K562 (cell line): ENCODE results near the gene ANAPC5. TPM values are rescaled to one million over a fixed set of nuclear protein-coding genes. Genes with fewer than 3 reads are reported as not detected.

Source experiments
- ATAC-seq: fragments of 200-7000 bp; cut with Tn5 transposase; 3 replicates; pipeline ENCODE4 v1.9.1; 2020; ENCODE audit warnings: moderate library complexity
- BruUV-seq: library from RNA; stranded (reverse); fragments of 400-500 nt; replicated peaks from 2 replicates; lab custom pipeline; 2021; lab: Mats Ljungman, UMichigan
- CTCF ChIA-PET: fragments of 300-600 bp; formaldehyde crosslinking; extraction: SDS; loops from one replicate; lab custom pipeline; 2021; ENCODE audit warnings: low intra/inter-chr PET ratio; lab: Yijun Ruan, JAX
- POLR2A ChIA-PET: fragments of 300-600, 350-650 bp; sonication (Branson Sonifier 250); formaldehyde crosslinking; extraction: SDS; loops from one replicate; lab custom pipeline; 2021; ENCODE audit warnings: antibody characterized with exemption, inconsistent platforms; lab: Yijun Ruan, JAX
- DNase-seq, 4 experiments: peaks; one replicate each; pipeline versions ENCODE4 v3.0.0 to v3.0.0-alpha.2; 2011 to 2018; ENCODE audit warnings: low spot score in 3 of 4, mixed read lengths in 3 of 4; ENCODE audit errors: extremely low read depth in 1 of 4
- FAIRE-seq: peaks from 2 replicates; lab custom pipeline; 2011; peaks lifted over from hg19 to GRCh38; lab: Jason Lieb, UNC
- H2AFZ ChIP-seq: 2 replicates; pipeline ENCODE4 v1.6.0; 2011; ENCODE audit warnings: low read depth, low read length, control low read depth, inconsistent platforms
- H3K27ac ChIP-seq: fragments of 200-600 bp; 3 replicates; pipeline ENCODE4 v1.8.0; 2011; ENCODE audit warnings: low read depth, mild to moderate bottlenecking, control low read depth, inconsistent platforms, low read length, moderate library complexity, mixed read lengths; ENCODE audit errors: extremely low read depth
- H3K27me3 ChIP-seq, 2 experiments: fragments of 300-600 bp in 1 of 2; 2 replicates in 1 of 2; 3 replicates in 1 of 2; pipeline versions ENCODE4 v1.6.0 to v1.8.0; 2011; ENCODE audit warnings: inconsistent platforms in 2 of 2, low read length in 2 of 2, mild to moderate bottlenecking in 1 of 2, mixed read lengths in 1 of 2, moderate library complexity in 1 of 2; ENCODE audit not compliant: control insufficient read depth in 2 of 2, insufficient read depth in 2 of 2
- H3K36me3 ChIP-seq: fragments of 300-600 bp; 3 replicates; pipeline ENCODE4 v1.8.0; 2011; ENCODE audit warnings: mild to moderate bottlenecking, low read length, inconsistent platforms; ENCODE audit not compliant: control insufficient read depth, insufficient read depth
- H3K4me1 ChIP-seq, 2 experiments: fragments of 200-600 bp in 1 of 2; replicated peaks in 1 of 2; 2 replicates in 1 of 2; 3 replicates in 1 of 2; pipeline versions ENCODE4 v1.5.1 to v1.8.0; 2011; ENCODE audit warnings: inconsistent platforms in 2 of 2, low read length in 2 of 2, mild to moderate bottlenecking in 1 of 2, mixed read lengths in 1 of 2, moderate library complexity in 1 of 2; ENCODE audit not compliant: control insufficient read depth in 2 of 2, insufficient read depth in 2 of 2
- H3K4me2 ChIP-seq: 2 replicates; pipeline ENCODE4 v1.6.1; 2011; ENCODE audit warnings: low read length, control low read depth, inconsistent platforms, mixed read lengths; ENCODE audit not compliant: insufficient read depth
- H3K4me3 ChIP-seq: fragments of 200-600 bp; sonication (generic), shearing (Covaris generic); 2 replicates; pipeline ENCODE4 v1.5.1; 2016; ENCODE audit warnings: control low read depth, inconsistent platforms
- H3K79me2 ChIP-seq: fragments of 200-600 bp; 3 replicates; pipeline ENCODE4 v1.8.0; 2011; ENCODE audit warnings: low read length, inconsistent platforms; ENCODE audit not compliant: control insufficient read depth, insufficient read depth
- H3K9ac ChIP-seq, 2 experiments: 2 replicates each; pipeline versions ENCODE4 v1.6.0 to v1.6.1; 2011; ENCODE audit warnings: low read depth in 2 of 2, low read length in 2 of 2, control low read depth in 1 of 2, inconsistent platforms in 1 of 2, mild to moderate bottlenecking in 1 of 2, mixed read lengths in 1 of 2; ENCODE audit not compliant: insufficient read depth in 1 of 2
- H3K9me1 ChIP-seq: one replicate; pipeline ENCODE4 v1.6.0; 2011; ENCODE audit warnings: inconsistent platforms, mild to moderate bottlenecking, low read length, moderate library complexity; ENCODE audit not compliant: control insufficient read depth, insufficient read depth
- H3K9me3 ChIP-seq: replicated peaks from 2 replicates; pipeline ENCODE4 v1.5.1; 2011; ENCODE audit warnings: low read depth, low read length, inconsistent platforms; ENCODE audit not compliant: control insufficient read depth, insufficient read depth
- H4K20me1 ChIP-seq: replicated peaks from 2 replicates; pipeline ENCODE4 v1.6.1; 2011; ENCODE audit warnings: low read length, inconsistent platforms, mixed read lengths; ENCODE audit not compliant: control insufficient read depth, insufficient read depth
- EWSR1 ChIP-seq: fragments of 450-650 bp; IDR thresholded peaks from 2 replicates; pipeline ENCODE4 v1.6.1; 2018; ENCODE audit warnings: borderline replicate concordance, mild to moderate bottlenecking, low read depth, moderate library complexity; ENCODE audit not compliant: partially characterized antibody
- FIP1L1 ChIP-seq: fragments of 200-400 bp; formaldehyde crosslinking; IDR thresholded peaks from 2 replicates; pipeline ENCODE4 v1.6.1; 2018; ENCODE audit warnings: mild to moderate bottlenecking, low read depth, low read length; ENCODE audit not compliant: poor library complexity, severe bottlenecking
- HMG20A ChIP-seq: fragments of 450-650 bp; formaldehyde crosslinking; conservative IDR thresholded peaks from 2 replicates; pipeline ENCODE4 v1.4.0; 2020; ENCODE audit warnings: mild to moderate bottlenecking, mixed read lengths
- KAT7 ChIP-seq: sonication (generic); formaldehyde crosslinking; IDR thresholded peaks from 2 replicates; pipeline ENCODE4 v1.8.0; 2022; ENCODE audit warnings: missing genetic modification reagents, mild to moderate bottlenecking, borderline replicate concordance
- NCOR1 ChIP-seq: fragments of 450-650 bp; IDR thresholded peaks from 2 replicates; pipeline ENCODE4 v1.6.1; 2016; ENCODE audit warnings: mild to moderate bottlenecking, moderate library complexity
- NFIC ChIP-seq: fragments of 450-650 bp; IDR thresholded peaks from 2 replicates; pipeline ENCODE4 v1.6.1; 2017; ENCODE audit warnings: mild to moderate bottlenecking, inconsistent platforms
- SMAD3 ChIP-seq: fragments of 450-650 bp; formaldehyde crosslinking; conservative IDR thresholded peaks from 2 replicates; pipeline ENCODE4 v1.4.0; 2020; ENCODE audit warnings: mild to moderate bottlenecking
- YY1 ChIP-seq, 3 experiments: IDR thresholded peaks; 2 replicates each; pipeline ENCODE4 v1.6.1; 2011; ENCODE audit warnings: low read length in 2 of 3, mild to moderate bottlenecking in 2 of 3, moderate library complexity in 2 of 3, borderline replicate concordance in 1 of 3, control low read depth in 1 of 3, low read depth in 1 of 3; ENCODE audit not compliant: insufficient read depth in 3 of 3, insufficient replicate concordance in 2 of 3, control insufficient read depth in 1 of 3, insufficient read length in 1 of 3; ENCODE audit errors: extremely low read depth in 1 of 3
- ZNF24 ChIP-seq: fragments of 450-650 bp; IDR thresholded peaks from 2 replicates; pipeline ENCODE4 v1.6.1; 2016
- ZNF318 ChIP-seq, 2 experiments: fragments of 450-650 bp; IDR thresholded peaks; 2 replicates each; pipeline ENCODE4 v1.6.1; 2016; ENCODE audit warnings: mild to moderate bottlenecking in 2 of 2, borderline replicate concordance in 1 of 2, low read depth in 1 of 2, moderate library complexity in 1 of 2
- ZNF551 ChIP-seq: fragments of 250-450 bp; sonication (Bioruptor Pico); IDR thresholded peaks from 2 replicates; pipeline ENCODE4 v1.5.0; 2021; ENCODE audit warnings: mild to moderate bottlenecking, moderate library complexity
- ZNF644 ChIP-seq: fragments of 200-800 bp; sonication (Bioruptor generic); IDR thresholded peaks from 2 replicates; pipeline ENCODE4 v1.6.1; 2016; ENCODE audit warnings: low read depth, missing genetic modification characterization, missing compliant biosample characterization
- WGBS: fragments of 100-300 bp; shearing (Covaris generic); methylation state at CpG from one replicate; pipeline ENCODE4 v1.1.6; 2016; ENCODE audit warnings: low coverage, mixed read lengths; ENCODE audit not compliant: insufficient coverage; ENCODE audit errors: missing lambda C conversion rate; 5-methylcytosine and 5-hydroxymethylcytosine counted together
- in situ Hi-C: fragments of 300-500 bp; cut with MboI; formaldehyde crosslinking; loops from 4 replicates; pipeline ENCODE4 v1.15.0; 2018; ENCODE audit warnings: inconsistent platforms, mixed read lengths
- intact Hi-C: fragments of 100-400 bp; cut with micrococcal nuclease; formaldehyde crosslinking; loops from 2 replicates; pipeline ENCODE4 v1.14.2; 2022
- polyA plus RNA-seq, 8 experiments: library from polyadenylated mRNA; depleted of rRNA in 4 of 8; stranded (reverse) in 5 of 8; unstranded in 3 of 8; fragments of >200 nt; fragmentation: Nextera tagmentation in 2 of 8; fragmentation: Illumina TruSeq in 1 of 8; extraction: Ambion mirVana in 2 of 8; extraction: Trizol in 1 of 8; gene quantifications; 2 replicates each; pipeline versions ENCODE4 v1.2.1 to v1.2.3, GENCODE V29; 2011 to 2014; ENCODE audit warnings: inconsistent platforms in 1 of 8, missing spikeins in 1 of 8
- total RNA-seq, 7 experiments: library from RNA; depleted of rRNA in 6 of 7; stranded (reverse); fragments of >200 nt in 6 of 7; fragmentation: Illumina TruSeq in 2 of 7; extraction: Trizol in 2 of 7; gene quantifications; 2 replicates each; pipeline versions ENCODE4 v1.2.1 to v1.2.3, GENCODE V29; 2011 to 2021; ENCODE audit warnings: low replicate concordance in 1 of 7
- TF ChIP-seq, protein P1 (sequence below): fragments of 450-650 bp; conservative IDR thresholded peaks from 2 replicates; pipeline ENCODE4 v1.6.1; 2016; ENCODE audit warnings: missing genetic modification characterization, low read depth, mild to moderate bottlenecking, missing compliant biosample characterization, moderate library complexity

The ANAPC5 gene
- total and polyA plus RNA-seq, 9 of the 15 experiments (the other 6 are each of a cell fraction or from before 2014, with no cell fraction given), result 136 to 315 (median 197) TPM

DNA sequence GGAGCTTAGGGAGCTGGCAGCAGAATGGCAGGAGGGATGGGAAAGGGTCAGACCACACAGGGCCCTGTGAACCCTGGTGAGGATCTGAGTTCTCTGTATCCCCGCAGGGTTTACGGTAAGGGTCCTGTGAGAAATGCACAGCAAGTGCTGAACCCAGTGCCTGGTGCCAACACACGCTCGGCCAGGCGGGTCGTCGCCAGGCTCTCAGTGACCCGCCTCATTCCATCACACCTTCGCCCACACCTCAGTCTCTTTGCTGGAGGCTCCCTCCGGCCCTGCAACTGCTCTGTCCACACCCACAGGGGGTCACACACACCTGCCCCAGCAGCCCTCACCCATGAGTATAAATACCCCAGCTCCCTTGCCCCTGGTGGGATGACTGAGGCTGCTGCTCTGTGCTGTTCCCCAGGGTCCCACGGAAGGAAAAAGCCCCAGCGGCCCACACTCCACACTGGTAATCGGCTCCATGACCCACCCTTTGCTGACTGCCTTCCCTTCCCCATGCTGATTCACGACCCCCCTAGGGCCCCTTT, 78.8 kb downstream of the ANAPC5 start:
- Histone ChIP-seq H3K9me3 (no peaks in the 10 kb centered on the region), H3K9ac (no peak overlapping the region; a peak in 1 of 4 replicates), H3K9me1 (no peaks in the 10 kb centered on the region), H3K4me1 (peaks cover 0 to 10% of the 10 kb centered on the region in 2 experiments; a peak in 1 of 5 replicates), H4K20me1 (no peaks in the 10 kb centered on the region), H3K4me2 (no peak overlapping the region), H2AFZ (no peak overlapping the region), H3K36me3 (peaks cover 42% of the 10 kb centered on the region; the same call in 2 of the 3 replicates), H3K79me2 (peaks cover 8% of the 10 kb centered on the region; the same call in 2 of the 3 replicates), H3K27me3 (no peaks in the 10 kb centered on the region), H3K27ac (no peak overlapping the region), H3K4me3 (no peak overlapping the region)
- ChIA-PET CTCF (no interaction called here), POLR2A (no interaction called here)
- no peak for DNase-seq
- intact Hi-C loops (no loop called here), in situ Hi-C loops (no loop called here)
- 86% methylated on average over 11 of the region's 14 CpGs for WGBS
- no peak for TF ChIP-seq NFIC
- TF ChIP-seq SMAD3 (CRISPR knock-in tag), result no peak
- no peak for TF ChIP-seq ZNF318 (IDR thresholded peaks at IDR 0.05; ENCODE audit: borderline replicate concordance in 1 of 2, low read depth in 1 of 2)
- no peak for TF ChIP-seq ZNF551
- TF ChIP-seq YY1 (IDR thresholded peaks at IDR 0.05; ENCODE audit: borderline replicate concordance in 1 of 3, control insufficient read depth in 1 of 3, extremely low read depth in 1 of 3, insufficient read depth in 3 of 3, insufficient read length in 1 of 3, insufficient replicate concordance in 2 of 3, low read depth in 1 of 3, low read length in 2 of 3), result no peak
- TF ChIP-seq, protein P1, sequence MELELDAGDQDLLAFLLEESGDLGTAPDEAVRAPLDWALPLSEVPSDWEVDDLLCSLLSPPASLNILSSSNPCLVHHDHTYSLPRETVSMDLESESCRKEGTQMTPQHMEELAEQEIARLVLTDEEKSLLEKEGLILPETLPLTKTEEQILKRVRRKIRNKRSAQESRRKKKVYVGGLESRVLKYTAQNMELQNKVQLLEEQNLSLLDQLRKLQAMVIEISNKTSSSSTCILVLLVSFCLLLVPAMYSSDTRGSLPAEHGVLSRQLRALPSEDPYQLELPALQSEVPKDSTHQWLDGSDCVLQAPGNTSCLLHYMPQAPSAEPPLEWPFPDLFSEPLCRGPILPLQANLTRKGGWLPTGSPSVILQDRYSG, result no peak
- no peak for TF ChIP-seq HMG20A (CRISPR knock-in tag)
- no peak for TF ChIP-seq EWSR1
- no peak for TF ChIP-seq NCOR1
- no peak for TF ChIP-seq ZNF24
- TF ChIP-seq FIP1L1, result no peak
- no peak for TF ChIP-seq ZNF644 (tag)
- no peak for TF ChIP-seq KAT7 (CRISPR knock-in tag)
- BruUV-seq, result no TSS peak
- no peak for FAIRE-seq
- ATAC-seq, result no peak
